Measurements from ENCODE around the gene VPS35. TPM values are rescaled to one million over a fixed set of nuclear protein-coding genes. Genes with fewer than 3 reads are reported as not detected.

Gene VPS35
- polyA plus RNA-seq, 1 donor from 2014 or later: 155 TPM

DNA sequence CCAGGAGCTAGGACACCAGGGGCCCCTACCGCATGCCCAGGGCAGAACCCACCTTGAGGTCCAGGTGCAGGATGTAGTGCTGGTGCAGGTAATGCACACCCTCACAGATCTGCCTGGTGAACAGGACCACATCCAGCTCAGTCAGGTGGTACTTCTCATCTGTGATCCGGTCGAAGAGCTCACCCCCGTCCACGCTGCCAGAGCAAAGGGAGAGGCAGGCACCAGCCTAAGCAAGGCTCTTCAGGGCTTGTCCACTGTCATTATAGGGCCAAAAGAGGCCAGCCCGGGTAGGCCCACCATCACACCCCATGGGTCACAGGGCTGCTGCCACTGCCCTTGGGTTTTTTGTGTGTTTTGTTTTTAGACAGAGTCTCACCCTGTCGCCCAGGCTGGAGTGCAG is 38.2 kb upstream of the VPS35 start (continued):
- TF ChIP-seq, protein P1, sequence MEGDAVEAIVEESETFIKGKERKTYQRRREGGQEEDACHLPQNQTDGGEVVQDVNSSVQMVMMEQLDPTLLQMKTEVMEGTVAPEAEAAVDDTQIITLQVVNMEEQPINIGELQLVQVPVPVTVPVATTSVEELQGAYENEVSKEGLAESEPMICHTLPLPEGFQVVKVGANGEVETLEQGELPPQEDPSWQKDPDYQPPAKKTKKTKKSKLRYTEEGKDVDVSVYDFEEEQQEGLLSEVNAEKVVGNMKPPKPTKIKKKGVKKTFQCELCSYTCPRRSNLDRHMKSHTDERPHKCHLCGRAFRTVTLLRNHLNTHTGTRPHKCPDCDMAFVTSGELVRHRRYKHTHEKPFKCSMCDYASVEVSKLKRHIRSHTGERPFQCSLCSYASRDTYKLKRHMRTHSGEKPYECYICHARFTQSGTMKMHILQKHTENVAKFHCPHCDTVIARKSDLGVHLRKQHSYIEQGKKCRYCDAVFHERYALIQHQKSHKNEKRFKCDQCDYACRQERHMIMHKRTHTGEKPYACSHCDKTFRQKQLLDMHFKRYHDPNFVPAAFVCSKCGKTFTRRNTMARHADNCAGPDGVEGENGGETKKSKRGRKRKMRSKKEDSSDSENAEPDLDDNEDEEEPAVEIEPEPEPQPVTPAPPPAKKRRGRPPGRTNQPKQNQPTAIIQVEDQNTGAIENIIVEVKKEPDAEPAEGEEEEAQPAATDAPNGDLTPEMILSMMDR (IDR thresholded peaks at IDR 0.05; ENCODE audit: poor library complexity, severe bottlenecking): no peak

GRCh38 chr16:46721885-46722284 is 32.9 kb upstream of the VPS35 start:
- H3K9me3 ChIP-seq (ENCODE audit: low read length): no peaks in the 10 kb centered on the region
- no peaks in the 10 kb centered on the region for H3K79me2 ChIP-seq (replicated peaks; ENCODE audit: insufficient read depth, low read length)
- no peak overlapping the region for H2AFZ ChIP-seq (ENCODE audit: low read depth, low read length)
- H3F3A ChIP-seq (ENCODE audit: insufficient read depth, low read length, poor library complexity, severe bottlenecking): no peaks in the 10 kb centered on the region
- H4K20me1 ChIP-seq (ENCODE audit: insufficient read depth): no peaks in the 10 kb centered on the region
- H3K4me2 ChIP-seq (ENCODE audit: low read length): no peak overlapping the region
- no peaks in the 10 kb centered on the region for H3K27me3 ChIP-seq (ENCODE audit: insufficient read depth, low read depth, low read length)
- no peaks in the 10 kb centered on the region for H3K9me2 ChIP-seq (ENCODE audit: insufficient read depth, low read length)
- H3K36me3 ChIP-seq (ENCODE audit: insufficient read depth, low read length): no peaks in the 10 kb centered on the region
- no peak for TF ChIP-seq EZH2 (IDR thresholded peaks at IDR 0.05; ENCODE audit: borderline replicate concordance, insufficient read depth, low read length, poor library complexity, severe bottlenecking)
- no peak for TF ChIP-seq REST (IDR thresholded peaks at IDR 0.05; ENCODE audit: borderline replicate concordance)
- TF ChIP-seq RAD21 (conservative IDR thresholded peaks at IDR 0.05): no peak
- no peak for TF ChIP-seq MXI1 (conservative IDR thresholded peaks at IDR 0.05; ENCODE audit: poor library complexity, severe bottlenecking)
- no peak for TF ChIP-seq TAF1 (IDR thresholded peaks at IDR 0.05; ENCODE audit: low read depth)
- no peak for TF ChIP-seq EP300 (conservative IDR thresholded peaks at IDR 0.05; ENCODE audit: poor library complexity, severe bottlenecking)
- TF ChIP-seq POLR2AphosphoS5 (IDR thresholded peaks at IDR 0.05): no peak
- TF ChIP-seq, protein P1 (IDR thresholded peaks at IDR 0.05; ENCODE audit: poor library complexity, severe bottlenecking): no peak
- no peak for TF ChIP-seq SMC3 (conservative IDR thresholded peaks at IDR 0.05; ENCODE audit: poor library complexity)
- H3K27ac ChIP-seq (ENCODE audit: low read length): no peak overlapping the region
- no peak overlapping the region for H3K9ac ChIP-seq (ENCODE audit: low read length)
- no peak overlapping the region for H3K4me3 ChIP-seq (ENCODE audit: low read length)

GRCh38 chr16:46720619-46721018 is 31.6 kb upstream of the VPS35 start:
- no peak overlapping the region for H3K4me3 ChIP-seq (ENCODE audit: low read length)
- no peak overlapping the region for H3K27ac ChIP-seq (ENCODE audit: low read length)
- no peaks in the 10 kb centered on the region for H4K20me1 ChIP-seq (ENCODE audit: insufficient read depth)
- H2AFZ ChIP-seq (ENCODE audit: low read depth, low read length): no peak overlapping the region
- no peaks in the 10 kb centered on the region for H3K9me2 ChIP-seq (ENCODE audit: insufficient read depth, low read length)
- H3K9ac ChIP-seq (ENCODE audit: low read length): no peak overlapping the region
- H3K4me2 ChIP-seq (ENCODE audit: low read length): no peak overlapping the region
- TF ChIP-seq EP300 (conservative IDR thresholded peaks at IDR 0.05; ENCODE audit: poor library complexity, severe bottlenecking): no peak
- TF ChIP-seq SMC3 (conservative IDR thresholded peaks at IDR 0.05; ENCODE audit: poor library complexity): no peak
- no peak for TF ChIP-seq POLR2AphosphoS5 (IDR thresholded peaks at IDR 0.05)
- TF ChIP-seq MXI1 (conservative IDR thresholded peaks at IDR 0.05; ENCODE audit: poor library complexity, severe bottlenecking): no peak
- no peak for TF ChIP-seq TAF1 (IDR thresholded peaks at IDR 0.05; ENCODE audit: low read depth)
- no peak for TF ChIP-seq REST (IDR thresholded peaks at IDR 0.05; ENCODE audit: borderline replicate concordance)
- TF ChIP-seq EZH2 (IDR thresholded peaks at IDR 0.05; ENCODE audit: borderline replicate concordance, insufficient read depth, low read length, poor library complexity, severe bottlenecking): no peak
- TF ChIP-seq RAD21 (conservative IDR thresholded peaks at IDR 0.05): no peak
- TF ChIP-seq, protein P1 (IDR thresholded peaks at IDR 0.05; ENCODE audit: poor library complexity, severe bottlenecking): no peak
- no peaks in the 10 kb centered on the region for H3K36me3 ChIP-seq (ENCODE audit: insufficient read depth, low read length)
- no peaks in the 10 kb centered on the region for H3K79me2 ChIP-seq (replicated peaks; ENCODE audit: insufficient read depth, low read length)
- H3K9me3 ChIP-seq (ENCODE audit: low read length): no peaks in the 10 kb centered on the region
- no peaks in the 10 kb centered on the region for H3K27me3 ChIP-seq (ENCODE audit: insufficient read depth, low read depth, low read length)
- H3F3A ChIP-seq (ENCODE audit: insufficient read depth, low read length, poor library complexity, severe bottlenecking): no peaks in the 10 kb centered on the region
